Activated T-cell treated with anti-CD3 and anti-CD28 coated beads, Interleukin-2, amount 50 U/mL, for 72 hours (primary cell): ENCODE results near the gene NFYC. TPM values are rescaled to one million over a fixed set of nuclear protein-coding genes. Genes with fewer than 3 reads are reported as not detected.

Experiments used
- ATAC-seq, 2 donors: fragments of 150-1000 bp; cut with Tn5 transposase; replicated peaks in 1 of 2; 2 replicates each; pipeline ENCODE4 v1.10.0; 2021; ENCODE audit warnings: moderate library complexity in 2 of 2, mild to moderate bottlenecking in 1 of 2
- DNase-seq, 2 donors: peaks; one replicate each; pipeline ENCODE4 v3.0.0; 2021 to 2022; ENCODE audit warnings: mixed read lengths in 1 of 2
- H3K27ac Mint-ChIP-seq: one replicate; pipeline ENCODE4 v1.8.0; 2022; ENCODE audit warnings: mild to moderate bottlenecking, moderate library complexity, mixed read lengths
- H3K27me3 Mint-ChIP-seq: one replicate; pipeline ENCODE4 v1.8.0; 2022; ENCODE audit warnings: low read depth, mixed read lengths
- H3K36me3 Mint-ChIP-seq, 2 donors: one replicate each; pipeline ENCODE4 v1.8.0; 2022; ENCODE audit warnings: mixed read lengths in 2 of 2, mild to moderate bottlenecking in 1 of 2; ENCODE audit not compliant: insufficient read depth in 2 of 2
- H3K4me1 Mint-ChIP-seq: one replicate; pipeline ENCODE4 v1.8.0; 2022; ENCODE audit warnings: low read depth, mixed read lengths
- H3K4me3 Mint-ChIP-seq, 2 donors: one replicate each; pipeline ENCODE4 v1.8.0; 2022; ENCODE audit warnings: mild to moderate bottlenecking in 2 of 2, mixed read lengths in 2 of 2, moderate library complexity in 2 of 2
- H3K9me3 Mint-ChIP-seq, 2 donors: one replicate each; pipeline ENCODE4 v1.8.0; 2022; ENCODE audit warnings: mixed read lengths in 2 of 2
- total RNA-seq, 2 donors: library from RNA; stranded (reverse); gene quantifications; one replicate each; pipeline ENCODE4 v1.2.3, GENCODE V29; 2022

Gene NFYC
- total RNA-seq, 2 donors from 2014 or later, result 64.0 to 74.3 TPM

DNA sequence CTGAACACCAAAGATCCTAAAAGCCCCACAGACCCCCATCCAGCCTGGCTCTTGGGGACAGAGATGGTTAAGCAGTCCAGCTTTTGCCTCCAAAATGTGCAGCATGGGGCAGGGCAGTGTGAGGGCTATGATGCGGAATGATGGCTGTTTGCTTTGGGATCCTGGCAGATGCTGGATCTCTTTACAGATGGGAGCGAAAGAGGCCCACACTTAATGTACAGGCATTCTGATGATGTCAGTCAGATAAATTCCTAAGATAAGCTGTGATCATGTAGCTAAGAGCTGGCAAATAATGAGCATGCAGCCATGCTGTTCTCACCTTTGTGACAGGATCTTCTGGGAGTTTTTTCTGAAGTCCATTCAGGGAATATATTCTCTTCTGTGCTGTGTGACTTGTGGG is 74.5 kb downstream of the NFYC start:
- no peak overlapping the region for H3K27ac Mint-ChIP-seq
- no peak overlapping the region for H3K4me3 Mint-ChIP-seq
- no peaks in the 10 kb centered on the region for H3K27me3 Mint-ChIP-seq
- no peak for ATAC-seq
- peaks cover 6 to 12% of the 10 kb centered on the region in 2 donors for H3K36me3 Mint-ChIP-seq
- DNase-seq, result no peak
- no peaks in the 10 kb centered on the region for H3K9me3 Mint-ChIP-seq
- H3K4me1 Mint-ChIP-seq, result peaks cover 37% of the 10 kb centered on the region

DNA sequence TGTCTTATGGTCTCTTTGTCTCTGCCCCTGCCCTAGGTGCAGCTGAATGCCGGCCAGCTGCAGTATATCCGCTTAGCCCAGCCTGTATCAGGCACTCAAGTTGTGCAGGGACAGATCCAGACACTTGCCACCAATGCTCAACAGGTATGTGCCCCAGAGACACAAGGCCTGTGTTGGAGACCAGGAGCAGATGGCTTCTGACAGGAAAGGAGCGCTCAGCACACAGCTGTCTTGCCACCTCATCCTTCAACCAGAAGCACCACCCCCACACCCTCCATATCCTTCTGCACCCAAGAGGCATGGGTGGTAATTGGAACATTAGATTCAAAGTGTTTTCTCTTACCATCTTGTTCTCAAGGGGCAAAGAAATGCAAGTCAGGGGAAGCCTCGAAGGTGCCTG is 75.1 kb downstream of the NFYC start:
- ATAC-seq (no peak), DNase-seq (no peak)
- Mint-ChIP-seq H3K27ac (no peak overlapping the region), H3K4me1 (peaks cover 32% of the 10 kb centered on the region), H3K36me3 (peaks cover 6 to 8% of the 10 kb centered on the region in 2 donors), H3K9me3 (no peaks in the 10 kb centered on the region), H3K27me3 (no peaks in the 10 kb centered on the region), H3K4me3 (no peak overlapping the region)

DNA sequence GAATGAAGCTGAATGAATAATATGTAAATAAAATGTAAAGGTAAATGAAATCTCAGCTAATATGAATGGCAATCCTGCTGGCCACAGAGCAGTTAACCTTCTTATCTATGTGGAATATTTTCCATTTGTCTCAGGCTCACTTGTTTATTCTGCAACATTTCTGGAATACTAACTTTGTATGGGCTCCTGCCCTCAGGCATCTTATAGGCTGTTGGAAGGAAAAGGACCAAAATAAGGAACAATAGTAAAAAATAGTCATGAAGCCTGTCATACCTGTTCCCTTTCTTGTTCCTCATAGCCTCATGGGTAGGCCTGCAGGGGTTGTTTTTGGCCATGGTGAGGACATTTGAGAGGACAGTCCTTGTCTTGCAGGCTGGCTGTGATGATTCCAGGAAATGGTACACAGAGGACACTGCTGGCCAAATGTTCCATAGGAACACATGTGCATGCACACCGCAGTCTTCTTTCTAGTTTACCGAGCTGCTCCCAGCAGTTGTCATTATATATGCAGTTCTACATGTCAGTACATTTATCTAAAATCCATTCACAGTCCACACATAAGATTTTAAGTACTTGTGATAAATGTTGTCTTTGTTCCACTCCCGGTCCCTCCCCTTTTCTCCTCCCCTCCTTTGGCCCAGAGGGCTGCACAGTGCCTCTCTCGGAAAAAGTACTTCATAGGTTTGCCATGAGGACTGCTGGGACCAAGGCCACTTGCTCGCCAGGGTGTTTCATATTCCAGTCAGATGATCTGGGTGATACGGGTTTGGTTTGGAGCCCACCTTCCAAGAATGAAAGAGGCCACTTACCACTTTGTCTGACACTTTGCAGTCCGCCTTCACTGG is 76.9 kb downstream of the NFYC start:
- peak overlapping the region; percentile 44 for H3K27ac Mint-ChIP-seq
- DNase-seq, result no peak
- H3K4me3 Mint-ChIP-seq, result no peak overlapping the region
- no peaks in the 10 kb centered on the region for H3K9me3 Mint-ChIP-seq
- H3K36me3 Mint-ChIP-seq, result peaks cover 5 to 6% of the 10 kb centered on the region in 2 donors
- H3K4me1 Mint-ChIP-seq, result peaks cover 19% of the 10 kb centered on the region
- ATAC-seq, result no peak
- no peaks in the 10 kb centered on the region for H3K27me3 Mint-ChIP-seq

DNA sequence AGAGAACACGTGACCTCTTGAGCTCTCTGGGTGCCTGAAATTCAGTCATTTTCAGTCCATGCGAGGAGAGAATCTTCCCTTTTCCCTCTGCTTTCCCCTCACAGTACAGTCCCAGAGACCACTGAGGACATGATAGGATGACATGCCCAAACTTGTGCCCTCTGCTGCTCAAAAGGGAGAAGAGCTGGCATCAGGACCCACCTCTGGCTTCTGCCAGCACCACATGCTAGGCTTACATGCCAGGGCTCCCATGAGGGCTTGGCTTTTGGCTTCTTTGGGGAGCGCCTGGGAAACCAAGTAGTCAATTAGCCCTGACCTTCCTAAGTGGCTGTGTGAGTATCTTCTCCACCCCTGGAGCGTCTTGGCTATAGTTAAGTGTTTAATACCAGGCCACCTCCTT is 78.3 kb downstream of the NFYC start:
- Mint-ChIP-seq H3K27me3 (no peaks in the 10 kb centered on the region), H3K27ac (no peak overlapping the region), H3K36me3 (peaks cover 2 to 4% of the 10 kb centered on the region in 2 donors), H3K4me3 (no peak overlapping the region), H3K4me1 (peaks cover 5% of the 10 kb centered on the region), H3K9me3 (no peaks in the 10 kb centered on the region)
- ATAC-seq (no peak), DNase-seq (no peak)

DNA sequence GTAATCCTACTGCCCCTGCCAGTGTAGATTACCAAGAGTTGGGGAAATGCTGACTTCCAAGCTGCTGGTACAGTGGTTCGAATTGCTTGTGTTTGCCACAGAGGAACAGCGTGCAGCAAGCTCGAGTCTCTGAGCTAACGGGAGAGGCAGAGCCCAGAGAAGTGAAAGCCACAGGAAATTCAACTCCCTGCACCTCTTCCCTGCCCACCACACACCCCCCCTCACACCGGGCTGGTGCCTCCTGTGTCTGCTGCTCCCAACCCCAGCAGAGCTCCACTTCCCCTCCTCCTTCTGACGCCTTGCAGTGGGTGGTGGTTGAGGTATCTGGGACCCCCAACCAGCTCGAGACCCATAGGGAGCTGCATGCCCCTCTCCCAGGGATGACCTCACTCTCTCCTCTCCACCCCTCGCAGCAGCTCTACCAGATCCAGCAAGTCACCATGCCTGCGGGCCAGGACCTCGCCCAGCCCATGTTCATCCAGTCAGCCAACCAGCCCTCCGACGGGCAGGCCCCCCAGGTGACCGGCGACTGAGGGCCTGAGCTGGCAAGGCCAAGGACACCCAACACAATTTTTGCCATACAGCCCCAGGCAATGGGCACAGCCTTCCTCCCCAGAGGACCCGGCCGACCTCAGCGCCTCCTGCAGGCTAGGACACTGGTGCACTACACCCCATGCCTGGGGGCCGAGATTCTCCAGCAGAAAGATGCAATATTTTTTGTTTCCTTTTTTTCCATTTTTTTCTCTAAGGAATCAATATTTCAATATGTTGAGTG is 79.0 kb downstream of the NFYC start:
- ATAC-seq, result no peak
- no peaks in the 10 kb centered on the region for H3K27me3 Mint-ChIP-seq
- no peaks in the 10 kb centered on the region for H3K9me3 Mint-ChIP-seq
- H3K36me3 Mint-ChIP-seq, result peaks cover 1 to 2% of the 10 kb centered on the region in 2 donors
- H3K4me3 Mint-ChIP-seq, result no peak overlapping the region
- H3K27ac Mint-ChIP-seq, result peak overlapping the region; percentile 35
- DNase-seq, result no peak
- no peaks in the 10 kb centered on the region for H3K4me1 Mint-ChIP-seq

DNA sequence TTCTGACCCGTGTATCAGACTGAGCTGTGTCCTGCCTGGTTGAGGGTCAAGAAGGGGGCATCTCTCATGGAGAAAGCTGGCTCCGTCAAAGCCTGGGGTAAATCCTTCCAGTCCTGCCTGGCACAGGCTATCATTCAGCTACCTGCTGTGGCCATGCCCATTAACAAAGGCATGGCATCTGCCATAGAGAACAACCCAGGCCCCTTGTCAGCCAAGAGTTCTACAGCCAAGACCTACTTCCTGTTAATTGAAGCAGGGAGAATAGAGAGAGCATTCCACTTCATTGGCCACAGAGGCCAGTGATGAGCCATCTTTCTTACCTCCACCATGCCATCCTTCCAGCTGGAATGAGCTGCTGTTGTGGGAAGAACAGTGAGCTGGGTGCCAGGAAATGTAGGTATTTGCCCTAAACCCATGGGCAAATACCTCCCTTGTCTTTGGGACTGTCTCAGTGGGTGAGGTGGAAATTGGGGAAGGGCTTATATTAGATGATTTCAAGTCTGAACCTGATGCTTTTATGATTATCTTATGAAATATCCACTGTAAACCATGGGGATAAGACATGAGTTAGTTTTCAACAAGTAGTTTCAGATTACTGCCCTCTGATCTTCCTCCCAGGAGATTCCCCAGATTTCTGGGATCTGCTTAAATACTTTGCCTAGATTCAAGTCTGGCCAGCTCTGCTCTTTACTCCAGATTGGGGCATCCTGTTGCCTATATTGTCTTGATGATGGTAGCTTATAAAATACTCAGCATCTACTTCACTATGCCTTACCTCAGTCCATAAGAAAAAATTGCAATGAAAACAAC is 80.8 kb downstream of the NFYC start:
- ATAC-seq (no peak), DNase-seq (no peak)
- Mint-ChIP-seq H3K4me1 (no peaks in the 10 kb centered on the region), H3K27ac (peak overlapping the region; percentile 81), H3K4me3 (no peak overlapping the region), H3K9me3 (no peaks in the 10 kb centered on the region), H3K36me3 (peaks cover 6 to 15% of the 10 kb centered on the region in 2 donors), H3K27me3 (no peaks in the 10 kb centered on the region)

DNA sequence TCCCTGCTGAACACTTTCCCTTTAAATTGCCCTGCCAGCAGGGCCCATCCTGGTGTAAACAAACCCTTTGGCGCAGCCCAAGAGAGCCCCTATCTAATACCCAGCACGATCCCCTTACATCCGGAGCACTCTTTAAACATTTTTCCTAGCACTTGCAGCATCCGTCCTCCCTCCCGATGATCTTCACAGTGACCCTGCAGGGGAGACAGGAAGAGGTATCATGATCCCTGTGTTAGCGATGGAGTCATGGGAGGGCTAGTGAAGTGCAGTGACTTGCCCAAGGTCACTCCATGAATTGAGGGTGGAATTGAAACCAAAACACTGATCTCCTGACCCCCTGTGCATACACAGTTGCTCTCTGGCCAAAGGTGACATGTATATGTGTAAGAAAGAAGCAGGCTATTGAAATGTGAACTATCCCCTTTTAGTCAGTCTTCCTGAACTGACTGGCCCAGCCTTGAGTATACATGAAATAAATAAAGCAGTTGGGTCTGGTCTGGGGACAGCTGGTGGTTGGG is 82.3 kb downstream of the NFYC start:
- no peak for DNase-seq
- H3K36me3 Mint-ChIP-seq, result peaks cover 8 to 16% of the 10 kb centered on the region in 2 donors
- H3K27me3 Mint-ChIP-seq, result no peaks in the 10 kb centered on the region
- H3K9me3 Mint-ChIP-seq, result no peaks in the 10 kb centered on the region
- peak; percentile 26 to 43 for ATAC-seq
- H3K4me1 Mint-ChIP-seq, result no peaks in the 10 kb centered on the region
- no peak overlapping the region for H3K4me3 Mint-ChIP-seq
- no peak overlapping the region for H3K27ac Mint-ChIP-seq

DNA sequence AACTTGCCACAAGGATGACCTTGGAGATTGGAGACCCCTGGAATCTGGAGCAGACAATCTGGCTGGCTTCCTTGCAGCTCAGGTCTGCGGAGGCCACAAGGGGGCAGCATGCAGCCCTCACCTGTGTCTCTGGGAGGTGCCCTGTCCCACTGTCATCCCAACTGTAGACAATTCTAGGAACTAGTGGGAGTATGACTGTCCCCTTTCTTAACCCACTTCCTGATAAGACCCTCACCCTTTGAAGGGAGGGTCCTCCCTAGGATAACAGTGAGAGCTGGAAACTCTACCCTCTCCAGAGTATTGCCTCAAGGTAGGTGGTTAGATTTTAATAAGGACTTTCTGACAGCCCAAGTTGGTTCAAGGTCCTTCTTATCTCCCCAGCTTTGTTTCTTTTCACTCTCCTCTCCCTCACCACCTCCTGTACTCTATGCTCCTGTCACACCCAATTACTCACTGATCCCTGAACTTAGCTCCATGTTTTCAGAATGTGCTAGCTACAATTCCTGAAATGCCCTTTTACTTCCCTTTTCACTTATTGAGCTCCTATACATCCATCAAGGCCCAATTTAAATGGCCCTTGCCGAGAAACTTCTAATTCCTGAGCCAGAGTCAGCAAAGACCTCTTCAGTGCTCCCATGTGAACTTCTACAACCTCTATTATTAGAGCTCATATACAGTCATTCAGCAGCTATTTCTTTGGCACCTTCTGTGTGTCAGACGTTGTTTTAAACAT is 82.9 kb downstream of the NFYC start:
- ATAC-seq, result peak; percentile 56 to 62
- Mint-ChIP-seq H3K4me1 (no peaks in the 10 kb centered on the region), H3K9me3 (no peaks in the 10 kb centered on the region), H3K27me3 (no peaks in the 10 kb centered on the region), H3K36me3 (peaks cover 8 to 16% of the 10 kb centered on the region in 2 donors), H3K4me3 (no peak overlapping the region), H3K27ac (no peak overlapping the region)
- peak; percentile 65 to 69 for DNase-seq

DNA sequence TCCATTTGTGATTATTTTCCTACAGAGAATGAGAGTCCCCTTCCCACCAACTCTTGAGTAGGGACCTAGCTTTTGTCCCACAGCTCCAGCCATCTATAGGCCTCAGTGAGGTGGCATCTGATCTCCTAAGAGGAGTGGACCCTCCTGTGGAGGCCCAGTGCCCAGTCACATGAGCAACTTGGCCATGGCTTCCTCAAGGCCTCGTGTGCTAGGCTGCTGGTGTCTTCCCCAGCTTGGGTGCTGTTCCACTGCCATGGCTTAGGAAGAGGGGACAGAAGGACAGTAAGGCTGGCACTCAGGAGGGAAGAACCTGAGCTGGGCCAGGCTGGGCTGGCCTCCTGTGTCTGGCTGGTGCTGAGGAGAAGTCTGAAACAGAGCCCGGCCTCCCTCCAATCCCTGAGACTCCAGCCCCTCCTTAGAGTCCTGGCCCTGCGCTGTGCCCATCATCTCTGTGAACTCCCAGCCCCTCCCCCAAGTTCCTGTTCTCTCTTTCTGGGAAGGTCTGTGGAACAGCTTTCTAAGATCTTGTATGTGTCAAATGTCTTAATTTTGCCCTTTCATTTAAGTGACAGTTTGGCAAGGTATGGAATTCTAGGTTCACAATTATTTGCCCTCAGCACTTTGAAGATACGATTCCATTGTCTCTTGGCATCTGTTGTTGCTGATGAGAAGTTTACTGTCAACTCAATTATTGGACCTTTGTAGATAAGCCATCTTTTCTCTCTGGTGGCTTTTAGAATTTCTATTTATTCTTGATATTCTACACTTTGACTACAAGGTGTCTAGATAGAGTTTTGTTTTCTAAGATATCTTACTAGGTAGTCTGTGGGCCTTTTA is 85.0 kb downstream of the NFYC start:
- Mint-ChIP-seq H3K9me3 (no peaks in the 10 kb centered on the region), H3K27ac (no peak overlapping the region), H3K4me3 (no peak overlapping the region), H3K36me3 (peaks cover 7 to 16% of the 10 kb centered on the region in 2 donors), H3K27me3 (no peaks in the 10 kb centered on the region), H3K4me1 (no peaks in the 10 kb centered on the region)
- no peak for ATAC-seq
- DNase-seq, result no peak

DNA sequence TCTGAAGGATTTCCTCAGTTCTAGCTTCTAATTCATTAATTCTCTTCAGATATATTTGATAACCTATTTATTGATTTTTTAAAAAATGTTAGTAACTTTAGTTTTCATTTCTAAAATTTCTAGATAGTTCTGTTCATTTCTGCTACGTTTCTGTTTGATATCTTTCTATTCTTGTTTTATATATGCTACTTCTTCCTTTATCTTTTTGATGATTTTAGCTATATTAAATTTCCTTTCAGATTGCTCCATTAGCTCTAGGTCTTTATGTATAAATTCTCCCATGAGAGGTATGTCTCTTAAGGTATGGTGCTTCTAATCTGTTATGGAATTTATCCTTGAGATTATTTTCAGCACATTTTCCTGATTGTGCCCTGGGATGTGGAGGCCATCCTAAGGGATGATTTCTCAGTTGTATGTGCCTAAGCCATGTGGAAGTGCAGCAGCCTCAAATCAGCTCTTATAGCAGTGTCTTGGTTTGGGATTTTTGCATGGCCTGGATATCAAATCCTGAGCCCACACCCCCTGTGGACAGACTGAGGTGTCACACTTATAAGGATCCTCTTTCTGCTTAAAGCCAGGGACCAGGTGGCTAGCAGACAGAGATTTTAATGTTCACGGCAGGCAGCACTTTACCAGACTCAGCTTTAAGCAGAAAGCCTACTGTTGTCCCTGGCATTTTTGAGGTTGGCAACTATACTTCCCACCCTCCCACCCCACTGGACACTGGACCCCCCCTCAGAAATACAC is 85.9 kb downstream of the NFYC start:
- Mint-ChIP-seq H3K9me3 (no peaks in the 10 kb centered on the region), H3K27ac (no peak overlapping the region), H3K36me3 (peaks cover 7 to 16% of the 10 kb centered on the region in 2 donors), H3K4me3 (no peak overlapping the region), H3K27me3 (peaks cover 8% of the 10 kb centered on the region), H3K4me1 (no peaks in the 10 kb centered on the region)
- ATAC-seq (no peak), DNase-seq (no peak)
